Endothelial cell of umbilical vein (primary cell): ENCODE measurements around the gene IQCE.
"Not testable (repeated sequence)": the region's sequence is repeated elsewhere in the genome, so short reads cannot be mapped to it uniquely, and the experiment has no call there.

Experiments used
- CTCF ChIP-seq, 2 donors: IDR thresholded peaks; 1 replicate in 1 of 2; 2 replicates in 1 of 2; pipeline ENCODE4 v1.5.1; 2011; ENCODE audit warnings: low read length in 2 of 2, mild to moderate bottlenecking in 2 of 2, moderate library complexity in 2 of 2, control low read depth in 1 of 2, inconsistent platforms in 1 of 2, low read depth in 1 of 2; ENCODE audit not compliant: insufficient read depth in 1 of 2; ENCODE audit errors: extremely low read depth in 1 of 2
- EZH2 ChIP-seq: IDR thresholded peaks from 2 replicates; pipeline ENCODE4 v1.6.1; 2012; ENCODE audit warnings: borderline replicate concordance, low read depth, mild to moderate bottlenecking, moderate library complexity, low read length, inconsistent platforms; ENCODE audit not compliant: severe bottlenecking
- FOS ChIP-seq: IDR thresholded peaks from 2 replicates; pipeline ENCODE4 v1.6.1; 2011; ENCODE audit warnings: mild to moderate bottlenecking, low read length, moderate library complexity, borderline replicate concordance; ENCODE audit not compliant: insufficient read depth
- GATA2 ChIP-seq: IDR thresholded peaks from 2 replicates; pipeline ENCODE4 v1.7.0; 2011; ENCODE audit warnings: low read depth, mild to moderate bottlenecking, moderate library complexity, mixed read lengths, low read length; ENCODE audit not compliant: insufficient read length, insufficient read depth
- JUN ChIP-seq: IDR thresholded peaks from 2 replicates; pipeline ENCODE4 v1.6.1; 2011; ENCODE audit warnings: borderline replicate concordance, low read depth; ENCODE audit not compliant: insufficient read length, insufficient read depth
- MYC ChIP-seq: IDR thresholded peaks from one replicate; pipeline ENCODE4 v1.6.1; 2011; ENCODE audit warnings: mild to moderate bottlenecking, low read depth, low read length
- POLR2A ChIP-seq: IDR thresholded peaks from 2 replicates; pipeline ENCODE4 v1.6.1; 2012; ENCODE audit warnings: low read depth, mild to moderate bottlenecking, control low read depth, low read length
- POLR2AphosphoS5 ChIP-seq: IDR thresholded peaks from 2 replicates; pipeline ENCODE4 v1.6.1; 2012; ENCODE audit warnings: low read depth, mild to moderate bottlenecking, control low read depth, low read length, moderate library complexity; ENCODE audit not compliant: insufficient read depth
- TF ChIP-seq, protein P1 (sequence below): IDR thresholded peaks from 2 replicates; pipeline ENCODE4 v1.6.1; 2011; ENCODE audit not compliant: insufficient read depth, insufficient read length

GRCh38 chr7:2532816-2533215 lies 26.0 kb upstream of the IQCE start:
- not testable (repeated sequence) for TF ChIP-seq EZH2; POLR2A; CTCF (IDR thresholded peaks at IDR 0.05; ENCODE audit: extremely low read depth in 1 of 2, insufficient read depth in 1 of 2, low read depth in 1 of 2, low read length in 2 of 2); POLR2AphosphoS5; MYC; GATA2; JUN; FOS
- TF ChIP-seq, protein P1, sequence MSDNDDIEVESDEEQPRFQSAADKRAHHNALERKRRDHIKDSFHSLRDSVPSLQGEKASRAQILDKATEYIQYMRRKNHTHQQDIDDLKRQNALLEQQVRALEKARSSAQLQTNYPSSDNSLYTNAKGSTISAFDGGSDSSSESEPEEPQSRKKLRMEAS, result not testable (repeated sequence)
